Ishikawa (cell line): ENCODE data around the gene ECPAS.

Experiments
- CEBPB ChIP-seq: IDR thresholded peaks from 2 replicates; pipeline ENCODE4 v1.6.1; 2012
- CREB1 ChIP-seq: IDR thresholded peaks from 2 replicates; pipeline ENCODE4 v1.6.1; 2012; ENCODE audit warnings: low read depth
- EGR1 ChIP-seq: IDR thresholded peaks from 2 replicates; pipeline ENCODE4 v1.6.1; 2012
- EP300 ChIP-seq: IDR thresholded peaks from 2 replicates; pipeline ENCODE4 v1.6.1; 2012; ENCODE audit warnings: borderline replicate concordance
- FOXM1 ChIP-seq: IDR thresholded peaks from 2 replicates; pipeline ENCODE4 v1.6.1; 2012; ENCODE audit warnings: low read depth, borderline replicate concordance
- MAX ChIP-seq: IDR thresholded peaks from 2 replicates; pipeline ENCODE4 v1.6.1; 2012
- NFIC ChIP-seq: IDR thresholded peaks from 2 replicates; pipeline ENCODE4 v1.6.1; 2012
- RAD21 ChIP-seq: IDR thresholded peaks from 2 replicates; pipeline ENCODE4 v1.6.1; 2012; ENCODE audit warnings: low read depth
- REST ChIP-seq: IDR thresholded peaks from 2 replicates; pipeline ENCODE4 v1.6.1; 2012; ENCODE audit warnings: low read depth, mild to moderate bottlenecking
- TAF1 ChIP-seq: IDR thresholded peaks from 2 replicates; pipeline ENCODE4 v1.6.1; 2012; ENCODE audit warnings: low read depth, mild to moderate bottlenecking
- TCF12 ChIP-seq: IDR thresholded peaks from 2 replicates; pipeline ENCODE4 v1.6.1; 2012; ENCODE audit warnings: low read depth
- TEAD4 ChIP-seq: IDR thresholded peaks from 2 replicates; pipeline ENCODE4 v1.6.1; 2012
- USF1 ChIP-seq: IDR thresholded peaks from 2 replicates; pipeline ENCODE4 v1.6.1; 2012
- YY1 ChIP-seq: IDR thresholded peaks from 2 replicates; pipeline ENCODE4 v1.6.1; 2012; ENCODE audit warnings: low read depth
- ZBTB7A ChIP-seq: IDR thresholded peaks from 2 replicates; pipeline ENCODE4 v1.6.1; 2012; ENCODE audit warnings: low read depth

ECPAS gene

GRCh38 chr9:111467778-111468367 lies 16.3 kb downstream of the ECPAS start:
- TF ChIP-seq TCF12 (no peak), EGR1 (no peak), TEAD4 (no peak), USF1 (no peak), FOXM1 (no peak), ZBTB7A (no peak), TAF1 (no peak), RAD21 (no peak), NFIC (no peak), EP300 (no peak), CEBPB (no peak), CREB1 (no peak), MAX (no peak), REST (no peak), YY1 (no peak)

- TF ChIP-seq YY1 = no peak
These were observed 21.1 kb downstream of the ECPAS start for GRCh38 chr9:111463048-111463447.

- TF ChIP-seq YY1 (no peak), REST (no peak), CREB1 (no peak), ZBTB7A (no peak), MAX (no peak)
These were observed 25.8 kb downstream of the ECPAS start for GRCh38 chr9:111458139-111459009.

- TF ChIP-seq TEAD4 (no peak), ZBTB7A (no peak), TAF1 (no peak), CEBPB (no peak), RAD21 (no peak), CREB1 (no peak), USF1 (no peak), MAX (no peak), FOXM1 (no peak)
These were observed 27.7 kb downstream of the ECPAS start for GRCh38 chr9:111456529-111456928.

- TF ChIP-seq EP300 (no peak), USF1 (no peak), TAF1 (no peak), RAD21 (no peak), TCF12 (no peak), MAX (no peak), YY1 (no peak), EGR1 (no peak), CREB1 (no peak), FOXM1 (no peak), CEBPB (no peak), NFIC (no peak), ZBTB7A (no peak)
These were observed 28.5 kb downstream of the ECPAS start for GRCh38 chr9:111455638-111456037.
